ENCODE measurements around the gene HNRNPLL. TPM values are rescaled to one million over a fixed set of nuclear protein-coding genes. Genes with fewer than 3 reads are reported as not detected.
"Not testable (repeated sequence)": the region's sequence is repeated elsewhere in the genome, so short reads cannot be mapped to it uniquely, and the experiment has no call there.

Gene HNRNPLL
- total RNA-seq, 2 donors from 2014 or later: 70.9 to 74.1 TPM

GRCh38 chr2:38547791-38548190, 54.9 kb downstream of the HNRNPLL start:
- H3K27ac Mint-ChIP-seq: no peak overlapping the region
- Histone ChIP-seq H3K9ac (ENCODE audit: extremely low read depth, low read length, poor library complexity, severe bottlenecking) (no peak overlapping the region), H3K9me3 (ENCODE audit: control insufficient read depth, low read length) (no peaks in the 10 kb centered on the region), H3K27ac (ENCODE audit: low read depth, low read length) (no peak overlapping the region), H3K27me3 (ENCODE audit: control insufficient read depth, insufficient read depth, low read length, poor library complexity, severe bottlenecking) (no peaks in the 10 kb centered on the region), H3K36me3 (ENCODE audit: control insufficient read depth, insufficient read depth, low read length) (peaks cover 24% of the 10 kb centered on the region), H3K4me1 (ENCODE audit: control insufficient read depth, insufficient read depth, low read length) (peaks cover under 1% of the 10 kb centered on the region), H3K4me3 (ENCODE audit: low read length) (no peak overlapping the region)
- no peak overlapping the region for H3K4me3 Mint-ChIP-seq
- H3K27me3 Mint-ChIP-seq (ENCODE audit: insufficient read depth): no peaks in the 10 kb centered on the region
- H3K9me3 Mint-ChIP-seq: no peaks in the 10 kb centered on the region
- TF ChIP-seq, protein P1, sequence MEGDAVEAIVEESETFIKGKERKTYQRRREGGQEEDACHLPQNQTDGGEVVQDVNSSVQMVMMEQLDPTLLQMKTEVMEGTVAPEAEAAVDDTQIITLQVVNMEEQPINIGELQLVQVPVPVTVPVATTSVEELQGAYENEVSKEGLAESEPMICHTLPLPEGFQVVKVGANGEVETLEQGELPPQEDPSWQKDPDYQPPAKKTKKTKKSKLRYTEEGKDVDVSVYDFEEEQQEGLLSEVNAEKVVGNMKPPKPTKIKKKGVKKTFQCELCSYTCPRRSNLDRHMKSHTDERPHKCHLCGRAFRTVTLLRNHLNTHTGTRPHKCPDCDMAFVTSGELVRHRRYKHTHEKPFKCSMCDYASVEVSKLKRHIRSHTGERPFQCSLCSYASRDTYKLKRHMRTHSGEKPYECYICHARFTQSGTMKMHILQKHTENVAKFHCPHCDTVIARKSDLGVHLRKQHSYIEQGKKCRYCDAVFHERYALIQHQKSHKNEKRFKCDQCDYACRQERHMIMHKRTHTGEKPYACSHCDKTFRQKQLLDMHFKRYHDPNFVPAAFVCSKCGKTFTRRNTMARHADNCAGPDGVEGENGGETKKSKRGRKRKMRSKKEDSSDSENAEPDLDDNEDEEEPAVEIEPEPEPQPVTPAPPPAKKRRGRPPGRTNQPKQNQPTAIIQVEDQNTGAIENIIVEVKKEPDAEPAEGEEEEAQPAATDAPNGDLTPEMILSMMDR (conservative IDR thresholded peaks at IDR 0.05): no peak
- DNase-seq: no peak
- H3K36me3 Mint-ChIP-seq (ENCODE audit: low read depth): peaks cover 30% of the 10 kb centered on the region
- peaks cover 14% of the 10 kb centered on the region for H3K4me1 Mint-ChIP-seq
- 92 to 100% methylated on average over 1 of the region's 1 CpG for WGBS, 2 experiments (ENCODE audit: insufficient coverage in 1 of 2, insufficient read length in 1 of 2)

DNA sequence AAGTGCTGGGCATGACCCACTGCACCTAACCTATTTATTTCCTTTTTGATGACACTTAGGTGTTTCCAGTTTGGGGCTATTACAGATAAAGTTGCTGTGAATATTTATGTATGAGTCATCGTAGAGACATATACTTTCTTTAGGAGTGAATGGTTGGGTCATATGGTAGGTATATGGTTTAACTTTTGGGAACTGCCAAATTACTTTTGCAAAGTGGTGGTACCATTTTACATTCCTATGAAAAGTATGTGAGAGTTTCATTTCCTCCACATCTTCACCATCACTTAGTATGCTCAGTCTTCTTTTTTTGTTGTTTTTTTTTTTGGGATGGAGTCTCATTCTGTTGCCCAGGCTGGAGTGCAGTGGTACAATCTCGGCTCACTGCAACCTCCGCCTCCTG, 56.1 kb downstream of the HNRNPLL start:
- no peak overlapping the region for H3K27ac ChIP-seq (ENCODE audit: low read depth, low read length)
- H3K27me3 ChIP-seq (ENCODE audit: control insufficient read depth, insufficient read depth, low read length, poor library complexity, severe bottlenecking): no peaks in the 10 kb centered on the region
- 90 to 98% methylated on average over 3 of the region's 3 CpGs for WGBS, 2 experiments (ENCODE audit: insufficient coverage in 1 of 2, insufficient read length in 1 of 2)
- no peaks in the 10 kb centered on the region for H3K9me3 Mint-ChIP-seq
- H3K4me1 ChIP-seq (ENCODE audit: control insufficient read depth, insufficient read depth, low read length): peaks cover 6% of the 10 kb centered on the region
- H3K27ac Mint-ChIP-seq: no peak overlapping the region
- H3K9ac ChIP-seq (ENCODE audit: extremely low read depth, low read length, poor library complexity, severe bottlenecking): no peak overlapping the region
- TF ChIP-seq, protein P1 (conservative IDR thresholded peaks at IDR 0.05): no peak
- H3K4me3 ChIP-seq (ENCODE audit: low read length): no peak overlapping the region
- H3K4me1 Mint-ChIP-seq: peaks cover 25% of the 10 kb centered on the region
- no peak for DNase-seq
- no peaks in the 10 kb centered on the region for H3K27me3 Mint-ChIP-seq (ENCODE audit: insufficient read depth)
- H3K4me3 Mint-ChIP-seq: no peak overlapping the region
- peaks cover 15% of the 10 kb centered on the region for H3K36me3 ChIP-seq (ENCODE audit: control insufficient read depth, insufficient read depth, low read length)
- no peaks in the 10 kb centered on the region for H3K9me3 ChIP-seq (ENCODE audit: control insufficient read depth, low read length)
- peaks cover 21% of the 10 kb centered on the region for H3K36me3 Mint-ChIP-seq (ENCODE audit: low read depth)

DNA sequence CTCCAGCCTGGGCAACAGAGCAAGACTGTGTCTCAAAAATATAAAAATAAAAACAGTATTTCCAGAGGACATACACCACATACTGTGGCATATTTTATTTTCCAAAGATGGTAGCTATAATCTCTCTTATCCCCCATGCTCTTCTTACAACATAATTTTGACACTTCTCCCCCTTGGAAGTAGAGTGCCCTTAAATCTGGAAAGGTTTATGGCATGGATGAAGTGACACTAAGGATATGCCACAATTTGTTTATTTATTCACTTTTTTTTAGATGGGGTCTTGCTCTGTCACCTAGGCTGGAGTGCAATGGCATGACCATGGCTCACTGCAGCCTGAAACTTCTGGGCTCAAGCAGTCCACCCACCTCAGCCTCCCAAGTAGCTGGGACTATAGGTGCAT, 56.7 kb downstream of the HNRNPLL start:
- Histone ChIP-seq H3K9ac (ENCODE audit: extremely low read depth, low read length, poor library complexity, severe bottlenecking) (no peak overlapping the region), H3K4me1 (ENCODE audit: control insufficient read depth, insufficient read depth, low read length) (peaks cover 9% of the 10 kb centered on the region), H3K4me3 (ENCODE audit: low read length) (no peak overlapping the region), H3K9me3 (ENCODE audit: control insufficient read depth, low read length) (no peaks in the 10 kb centered on the region), H3K36me3 (ENCODE audit: control insufficient read depth, insufficient read depth, low read length) (peaks cover 9% of the 10 kb centered on the region), H3K27ac (ENCODE audit: low read depth, low read length) (no peak overlapping the region), H3K27me3 (ENCODE audit: control insufficient read depth, insufficient read depth, low read length, poor library complexity, severe bottlenecking) (no peaks in the 10 kb centered on the region)
- no peaks in the 10 kb centered on the region for H3K27me3 Mint-ChIP-seq (ENCODE audit: insufficient read depth)
- H3K27ac Mint-ChIP-seq: no peak overlapping the region
- no peak overlapping the region for H3K4me3 Mint-ChIP-seq
- no peak for DNase-seq
- TF ChIP-seq, protein P1 (conservative IDR thresholded peaks at IDR 0.05): no peak
- no peaks in the 10 kb centered on the region for H3K9me3 Mint-ChIP-seq
- H3K36me3 Mint-ChIP-seq (ENCODE audit: low read depth): peaks cover 17% of the 10 kb centered on the region
- peaks cover 31% of the 10 kb centered on the region for H3K4me1 Mint-ChIP-seq

- not testable (repeated sequence) for H3K9me3 Mint-ChIP-seq; H3K4me3 ChIP-seq (ENCODE audit: low read length); DNase-seq; H3K36me3 Mint-ChIP-seq (ENCODE audit: low read depth); H3K27me3 ChIP-seq (ENCODE audit: control insufficient read depth, insufficient read depth, low read length, poor library complexity, severe bottlenecking); H3K36me3 ChIP-seq (ENCODE audit: control insufficient read depth, insufficient read depth, low read length); H3K27ac ChIP-seq (ENCODE audit: low read depth, low read length); H3K4me3 Mint-ChIP-seq; H3K9me3 ChIP-seq (ENCODE audit: control insufficient read depth, low read length); H3K27me3 Mint-ChIP-seq (ENCODE audit: insufficient read depth)
- H3K4me1 Mint-ChIP-seq: peaks cover 46% of the 10 kb centered on the region
- 89 to 91% methylated on average over 3 to 4 of the region's 4 CpGs for WGBS, 2 experiments (ENCODE audit: insufficient coverage in 1 of 2, insufficient read length in 1 of 2)
- H3K9ac ChIP-seq (ENCODE audit: extremely low read depth, low read length, poor library complexity, severe bottlenecking): peak overlapping the region; percentile 49
- H3K27ac Mint-ChIP-seq: peak overlapping the region; percentile 94
- H3K4me1 ChIP-seq (ENCODE audit: control insufficient read depth, insufficient read depth, low read length): peaks cover 16% of the 10 kb centered on the region
Observed at GRCh38 chr2:38542248-38542631, 60.5 kb downstream of the HNRNPLL start.
